ENCODE measurements around the gene RPL26. TPM values are rescaled to one million over a fixed set of nuclear protein-coding genes. Genes with fewer than 3 reads are reported as not detected.
A peak's percentile ranks its signal among the peaks of the same experiment; 100 is the strongest.

Gene RPL26
- 4,449 TPM for total RNA-seq

DNA sequence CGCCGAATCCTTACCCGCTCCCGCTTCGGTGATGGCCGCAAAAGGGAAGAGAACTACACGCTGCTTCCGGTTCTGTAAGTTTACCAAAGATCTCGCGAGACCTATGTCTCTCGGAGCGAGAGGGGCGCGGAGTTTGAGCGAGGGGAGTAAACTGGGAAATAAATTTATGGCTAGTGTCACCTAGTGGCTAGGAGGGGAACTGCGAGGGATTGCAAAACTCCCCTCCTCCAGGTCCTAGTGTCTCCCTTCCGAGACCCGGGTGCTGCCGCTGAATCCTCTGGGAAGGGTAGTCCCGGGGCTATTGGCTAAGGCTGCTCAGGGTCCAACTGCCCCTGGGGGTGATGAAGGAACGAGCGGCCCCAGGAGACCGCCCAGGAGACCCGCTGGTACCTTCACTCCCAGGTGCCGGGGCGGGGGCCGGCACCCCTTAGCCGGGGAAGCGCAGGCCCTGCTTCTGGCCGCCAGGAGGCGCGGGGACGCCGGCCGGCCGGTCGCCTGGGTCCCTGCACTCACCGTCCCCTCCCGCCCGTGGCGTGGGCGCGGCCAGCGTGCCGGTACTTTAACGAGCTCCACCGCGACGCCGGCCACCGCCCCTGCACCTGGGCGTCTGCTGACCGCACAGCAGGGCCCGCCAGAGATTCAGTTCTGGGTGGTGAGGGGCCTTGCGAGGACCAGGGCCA, at the start of gene RPL26:
Gene RPL26 (minus strand): TSS at position 51 of the 680 bp plus-strand sequence. CDS start 883 bp downstream, outside the sequence.
- FAIRE-seq = no peak
- DNase-seq (ENCODE audit: low spot score in 2 of 2) = peak; percentile 92

DNA sequence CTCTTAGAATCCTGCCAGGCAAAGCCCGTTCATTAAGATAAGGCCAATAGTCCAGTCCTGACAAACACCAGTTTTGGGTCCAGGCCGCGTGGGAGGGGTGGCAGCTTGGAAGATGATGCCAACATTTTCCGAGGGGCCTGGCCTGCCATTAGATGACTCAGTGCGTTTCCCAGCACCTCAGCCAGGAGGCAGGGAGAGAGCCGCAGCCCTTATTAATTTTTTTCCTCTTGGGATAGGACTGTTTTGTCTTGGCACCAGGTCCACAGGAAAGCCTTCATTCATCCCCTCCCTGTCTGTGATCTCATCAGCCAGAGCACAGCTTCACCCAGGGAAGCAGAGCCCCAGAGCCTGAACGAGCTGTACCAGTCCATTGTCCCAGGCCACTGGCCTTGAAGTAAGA, 48.0 kb upstream of the RPL26 start:
- no peak for DNase-seq (ENCODE audit: low spot score in 2 of 2)
- no peak for FAIRE-seq

DNA sequence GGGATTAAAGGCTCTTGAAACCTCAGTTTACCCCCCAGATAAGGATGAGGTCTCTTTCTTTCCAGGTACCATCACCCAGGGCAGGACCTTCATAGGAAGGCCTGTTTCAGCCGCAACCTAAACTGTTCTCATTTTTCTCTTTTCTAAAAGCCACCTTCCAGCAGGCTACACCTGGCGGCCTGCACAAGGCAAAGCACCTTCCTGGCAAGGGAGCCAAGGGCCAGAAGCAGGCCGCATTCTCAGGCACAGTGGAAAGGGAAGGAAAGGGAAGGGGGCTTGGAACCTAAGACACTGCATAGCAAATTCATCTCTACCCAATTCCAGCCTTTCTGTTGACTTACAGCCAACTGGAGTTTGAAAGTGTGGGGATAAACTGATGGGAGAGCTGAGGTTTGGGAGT, 43.8 kb upstream of the RPL26 start:
- DNase-seq (ENCODE audit: low spot score in 2 of 2) (no peak), FAIRE-seq (no peak)

DNA sequence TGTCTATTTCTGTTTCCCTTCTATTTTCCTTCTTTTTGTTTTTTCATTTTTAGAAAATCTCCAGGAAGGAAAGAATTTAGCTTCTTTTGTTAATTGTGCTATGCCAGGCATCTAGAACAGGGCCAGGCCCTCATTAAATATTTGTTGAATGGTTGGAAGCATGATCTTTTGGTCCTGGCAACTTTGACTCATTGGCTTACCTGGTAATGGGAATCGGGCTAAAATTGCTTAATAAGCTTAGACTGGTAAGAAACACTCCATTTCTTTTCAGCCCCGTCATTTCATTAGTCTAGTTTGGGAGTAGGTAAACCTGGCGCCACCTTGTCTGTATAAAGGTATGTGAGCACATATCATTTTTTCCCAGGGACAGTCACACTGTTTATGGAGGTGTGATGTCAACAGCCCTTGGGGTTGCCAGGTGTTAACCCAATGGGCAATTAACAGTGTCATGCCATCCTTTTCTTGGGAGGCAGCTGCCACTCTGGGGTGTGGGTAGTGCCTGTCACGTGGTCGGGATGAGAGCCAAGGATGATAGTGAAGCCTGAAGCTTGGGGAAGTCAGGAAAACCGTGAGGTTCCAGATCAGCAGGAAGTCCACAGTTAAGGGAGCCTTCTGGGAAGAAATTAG, 43.2 kb upstream of the RPL26 start:
- FAIRE-seq (no peak), DNase-seq (ENCODE audit: low spot score in 2 of 2) (no peak)

DNA sequence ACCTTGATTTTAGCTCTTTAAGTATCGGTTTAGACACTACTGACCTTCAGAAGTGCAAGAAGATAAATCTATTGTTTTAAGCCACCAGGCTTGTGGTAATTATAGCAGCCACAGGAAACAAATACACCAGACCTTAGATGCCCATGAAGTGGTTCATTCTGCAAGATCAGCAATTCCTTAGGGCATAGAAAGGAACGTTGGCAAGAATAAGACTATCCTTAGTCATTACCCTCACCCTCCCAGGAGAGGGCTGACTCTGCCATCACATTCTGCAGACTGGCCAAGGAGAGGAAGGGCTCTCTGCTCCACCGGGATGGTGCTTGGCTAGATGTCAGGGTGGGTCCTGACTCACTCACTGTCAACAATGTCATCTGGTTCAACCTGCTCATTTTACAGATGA, 38.6 kb upstream of the RPL26 start:
- DNase-seq (ENCODE audit: low spot score in 2 of 2) = no peak
- no peak for FAIRE-seq

DNA sequence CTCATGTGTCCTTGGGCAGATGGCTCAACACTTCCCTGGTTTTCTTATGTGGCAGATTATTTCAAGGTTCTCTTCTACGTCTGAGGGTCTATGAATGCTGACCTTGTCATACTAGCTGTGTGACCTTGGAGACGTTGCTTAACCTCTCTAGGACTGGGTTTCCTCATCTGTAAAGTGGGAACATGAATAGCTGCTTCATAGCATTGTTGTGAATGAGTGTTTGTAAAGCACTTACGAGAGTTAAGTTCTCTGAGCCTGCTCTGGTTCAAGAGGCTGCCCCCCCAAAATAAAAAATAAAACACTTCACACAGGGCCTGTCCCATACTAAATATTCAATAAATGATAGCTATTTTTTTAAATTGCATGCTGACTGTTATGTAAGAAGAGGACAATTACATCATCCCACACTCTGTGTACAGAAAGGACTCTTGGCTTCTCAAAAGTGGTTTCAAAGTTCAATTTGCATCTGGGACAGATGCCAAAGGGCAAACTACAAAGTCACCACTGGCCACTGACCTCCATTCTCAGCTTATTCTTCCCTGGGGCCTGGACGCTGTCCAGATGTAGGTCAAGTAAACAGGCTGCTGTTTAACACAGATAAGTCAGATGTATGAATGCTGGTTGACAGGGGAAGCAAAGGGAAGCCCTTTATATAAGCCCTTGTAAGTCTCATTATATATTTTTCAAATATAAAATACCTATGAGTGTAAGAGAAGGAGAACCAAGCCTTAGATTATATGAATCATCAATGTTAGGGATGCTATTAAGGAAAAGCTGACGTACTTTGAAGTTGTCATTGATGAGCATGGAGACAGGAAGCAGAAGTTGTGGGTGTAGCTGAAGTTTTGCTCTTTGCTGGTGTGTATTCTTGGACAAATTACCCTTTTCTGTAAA, 37.3 kb upstream of the RPL26 start:
- DNase-seq (ENCODE audit: low spot score in 2 of 2) = peak in 1 of 2 donors; percentile 35
- FAIRE-seq = no peak

DNA sequence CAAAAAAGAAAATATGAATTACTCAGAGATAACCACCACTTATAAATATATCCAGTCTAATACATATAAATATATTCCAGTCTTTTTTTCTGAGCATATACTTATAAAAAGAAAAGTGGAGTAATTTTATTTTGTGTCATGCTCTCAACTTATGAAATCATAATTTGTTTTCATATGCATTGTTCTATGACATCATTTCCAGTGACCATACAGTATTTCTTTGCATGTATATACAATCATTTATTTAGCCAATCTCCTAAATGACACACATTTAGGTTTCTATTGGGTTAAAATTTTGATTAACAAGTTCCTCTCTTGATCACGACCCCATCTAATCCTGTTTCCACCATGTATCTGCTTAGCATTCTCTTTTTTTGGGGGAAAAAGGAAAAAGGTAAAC, 36.3 kb upstream of the RPL26 start:
- FAIRE-seq (no peak), DNase-seq (ENCODE audit: low spot score in 2 of 2) (no peak)

DNA sequence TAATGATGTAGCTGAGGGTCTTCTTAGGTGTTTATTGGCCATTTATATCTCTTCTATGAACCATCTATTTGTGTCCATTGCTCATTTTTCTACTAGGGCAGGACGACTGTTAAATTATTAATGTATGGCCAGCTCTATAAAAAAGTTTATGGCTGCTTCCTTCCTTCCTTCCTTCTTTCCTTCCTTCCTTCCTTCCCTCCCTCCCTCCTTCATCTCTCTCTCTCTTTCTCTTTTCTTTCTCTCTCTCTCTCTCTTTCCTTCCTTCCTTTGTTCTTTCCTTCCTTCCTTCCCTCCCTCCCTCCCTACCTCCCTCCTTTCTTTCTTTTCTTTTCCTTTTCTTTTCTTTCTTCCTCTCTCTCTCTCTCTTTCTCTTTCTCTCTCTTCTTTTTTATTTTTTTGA, 35.5 kb upstream of the RPL26 start:
- no peak for FAIRE-seq

DNA sequence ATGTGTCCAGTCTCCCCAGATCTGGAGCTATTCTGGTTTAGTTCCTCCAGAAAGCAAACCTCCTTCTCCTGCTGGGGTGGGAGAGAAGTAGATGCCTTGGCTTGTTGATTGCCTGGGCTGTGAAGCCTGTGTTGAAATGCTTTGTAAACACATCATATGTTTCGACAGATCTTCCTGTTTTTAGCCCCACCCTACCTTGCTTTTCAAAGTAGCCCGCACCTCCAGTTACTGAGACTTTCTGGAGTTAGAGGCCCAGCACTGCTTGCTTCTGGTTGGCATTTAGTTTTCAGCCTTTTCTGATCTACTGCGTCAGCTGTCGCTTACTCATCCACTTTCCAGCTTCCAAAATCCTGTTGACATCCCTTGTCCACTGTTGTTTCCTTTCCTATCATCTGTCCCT, 34.8 kb upstream of the RPL26 start:
- DNase-seq (ENCODE audit: low spot score in 2 of 2) = no peak
- FAIRE-seq = no peak

More for the DNA sequence above, 35.5 kb upstream of the RPL26 start:
- no peak for DNase-seq (ENCODE audit: low spot score in 2 of 2)

DNA sequence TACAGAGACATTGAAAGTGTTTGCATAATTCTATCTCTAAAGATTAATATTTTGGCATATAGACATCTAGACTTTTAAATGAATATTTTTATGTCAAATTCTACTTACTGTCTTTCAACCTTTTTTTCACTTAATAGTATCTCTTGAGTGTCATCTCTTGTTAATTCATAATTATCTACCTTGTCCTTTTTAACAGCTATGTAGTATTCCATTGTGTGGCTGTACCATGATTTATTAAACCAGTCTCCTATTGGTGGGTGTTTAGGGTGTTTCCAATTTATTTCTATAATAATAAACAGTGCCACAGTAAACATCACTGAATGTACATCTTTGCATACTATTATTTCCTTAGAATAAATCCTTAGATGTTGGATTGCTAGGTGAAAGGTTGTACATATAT, 30.9 kb upstream of the RPL26 start:
- DNase-seq (ENCODE audit: low spot score in 2 of 2) (no peak), FAIRE-seq (no peak)

DNA sequence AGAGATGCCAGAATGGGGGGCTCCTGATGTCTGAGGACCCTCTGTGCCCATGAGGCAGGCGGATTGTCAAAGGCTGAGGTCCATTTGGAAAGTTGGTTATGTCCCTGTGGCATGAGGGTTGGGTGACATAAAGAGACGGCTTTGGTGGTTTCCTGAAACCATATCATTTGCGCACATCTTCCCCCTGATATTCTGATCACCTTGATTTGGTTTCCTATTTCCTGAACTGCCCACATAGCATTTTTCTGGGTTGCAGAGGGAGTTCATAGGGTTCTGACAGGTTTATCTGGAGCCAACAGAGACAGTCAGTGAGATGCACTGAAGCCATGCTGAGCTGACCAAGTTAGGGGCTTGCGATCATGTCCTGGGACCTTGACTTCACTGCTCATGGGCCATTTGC, 30.3 kb upstream of the RPL26 start:
- no peak for DNase-seq (ENCODE audit: low spot score in 2 of 2)

DNA sequence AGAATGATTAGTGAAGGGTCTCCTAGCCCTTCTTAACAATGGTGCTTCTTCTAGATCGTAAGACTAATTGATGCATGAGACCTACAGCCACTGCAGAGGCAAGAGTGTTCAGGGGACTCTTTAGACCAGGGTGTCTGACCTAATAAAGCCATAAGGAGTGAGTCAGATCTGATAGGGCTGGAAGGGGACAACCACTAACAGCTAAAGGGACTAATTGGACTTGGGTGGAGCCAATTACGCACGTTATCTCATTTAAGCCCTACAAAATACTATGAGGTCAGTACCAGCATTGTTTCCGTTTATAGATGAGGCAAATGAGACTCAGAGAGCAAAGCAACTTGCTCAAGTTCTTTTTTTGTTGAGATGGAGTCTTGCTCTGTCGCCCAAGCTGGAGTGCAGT, 29.1 kb upstream of the RPL26 start:
- no peak for FAIRE-seq
- no peak for DNase-seq (ENCODE audit: low spot score in 2 of 2)

More for the DNA sequence above, 30.3 kb upstream of the RPL26 start:
- FAIRE-seq = no peak

DNA sequence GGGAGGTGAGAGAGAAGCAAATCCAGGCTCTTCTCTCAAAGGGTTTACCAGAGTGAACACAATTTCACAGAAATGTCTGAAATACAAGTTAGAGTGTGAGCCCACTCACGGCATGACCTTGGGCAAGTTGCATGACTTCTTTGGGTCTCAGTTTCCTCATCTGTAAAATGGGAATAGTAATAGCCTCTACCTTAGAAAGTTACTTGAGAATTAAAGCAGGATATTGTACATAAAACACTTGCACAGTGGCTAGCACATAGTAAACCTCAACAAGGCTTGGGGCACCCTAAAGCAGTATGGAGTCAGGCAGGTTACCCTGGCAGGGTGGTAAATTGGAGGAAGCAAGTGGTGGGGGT, 27.9 kb upstream of the RPL26 start:
- FAIRE-seq (no peak), DNase-seq (ENCODE audit: low spot score in 2 of 2) (no peak)

DNA sequence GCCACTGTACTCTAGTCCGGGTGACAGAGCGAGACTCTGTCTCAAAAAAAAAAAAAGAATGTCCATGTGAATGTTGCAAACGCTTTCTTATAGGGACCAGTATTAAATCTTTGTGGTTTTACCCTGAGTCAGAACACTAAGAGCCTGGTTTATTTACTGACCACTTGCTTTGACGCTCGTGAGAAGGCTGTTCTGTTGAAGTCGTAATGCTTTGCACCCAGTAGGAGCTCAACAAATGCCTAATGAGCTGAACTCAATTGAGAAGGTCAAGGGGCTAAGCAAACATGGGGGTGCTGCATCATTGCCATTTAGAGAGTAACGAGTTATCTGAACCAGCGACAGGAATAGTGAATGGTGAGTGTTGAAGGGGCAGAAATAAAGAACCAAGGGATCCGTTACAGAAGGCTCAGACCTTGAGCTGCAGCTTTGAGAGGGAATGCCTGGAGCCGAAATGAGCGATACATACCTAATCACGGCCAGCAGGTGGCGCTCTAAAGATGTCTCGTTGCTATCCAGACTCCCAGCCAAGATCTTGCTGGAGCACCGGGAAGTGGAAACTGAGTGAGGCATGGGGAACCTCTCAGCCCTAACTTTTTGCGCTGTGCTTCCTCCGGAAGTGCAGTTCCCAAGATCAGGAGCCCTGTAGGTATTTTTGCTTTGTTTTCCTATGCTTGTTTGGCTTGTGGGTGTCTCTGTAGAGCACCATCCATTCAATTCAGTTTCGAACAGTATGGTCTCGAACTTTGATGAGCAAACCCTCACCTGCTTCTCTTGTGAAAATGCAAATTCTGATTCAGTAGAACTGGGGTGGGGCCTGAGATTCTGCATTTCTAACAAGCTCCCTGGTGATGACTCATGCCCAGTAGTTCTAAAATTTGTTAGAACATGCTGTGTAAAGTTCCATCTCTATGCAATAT, 27.2 kb upstream of the RPL26 start:
- DNase-seq (ENCODE audit: low spot score in 2 of 2) = peak; percentile 49 to 71
- FAIRE-seq = no peak

DNA sequence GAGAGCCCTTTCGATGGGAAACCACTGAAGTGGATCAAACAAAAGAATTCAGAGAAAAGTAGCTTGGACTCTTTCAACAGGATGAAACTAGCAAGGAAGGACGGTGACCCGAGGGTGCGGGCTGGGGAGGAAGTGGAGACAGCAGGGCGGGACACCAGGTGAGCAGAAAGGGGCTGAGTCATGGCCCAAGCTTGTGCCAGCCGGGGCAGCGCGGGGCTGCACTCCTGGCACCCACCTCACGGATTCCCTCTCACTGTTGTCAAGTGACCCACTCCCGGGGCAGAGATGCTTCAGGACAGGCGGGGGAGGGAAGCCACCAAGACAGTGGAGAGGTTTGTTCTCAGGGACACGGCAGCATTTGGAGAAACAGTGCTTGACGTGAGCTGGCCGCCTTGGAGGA, 25.4 kb upstream of the RPL26 start:
- FAIRE-seq = no peak
- DNase-seq (ENCODE audit: low spot score in 2 of 2) = no peak

DNA sequence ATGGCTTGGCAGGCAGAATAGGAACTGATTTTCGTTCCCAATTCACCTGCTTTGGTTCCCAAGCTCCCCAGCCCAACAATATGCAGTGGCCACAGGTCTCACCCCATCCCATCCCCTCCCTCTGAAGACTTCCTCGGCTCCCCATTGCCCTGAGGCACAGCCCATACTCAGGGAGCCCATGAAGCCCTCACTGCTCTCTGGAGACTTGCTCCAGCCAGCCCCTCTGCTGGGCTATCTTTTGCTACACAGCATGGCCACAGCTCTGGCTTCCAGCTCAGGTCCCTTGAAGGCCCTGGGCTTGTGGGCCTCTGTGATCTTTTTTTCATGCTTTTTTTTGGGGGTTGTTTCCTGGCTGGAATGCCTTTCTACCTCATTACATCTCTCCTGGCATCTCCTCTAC, 23.2 kb upstream of the RPL26 start:
- FAIRE-seq (no peak), DNase-seq (ENCODE audit: low spot score in 2 of 2) (no peak)

DNA sequence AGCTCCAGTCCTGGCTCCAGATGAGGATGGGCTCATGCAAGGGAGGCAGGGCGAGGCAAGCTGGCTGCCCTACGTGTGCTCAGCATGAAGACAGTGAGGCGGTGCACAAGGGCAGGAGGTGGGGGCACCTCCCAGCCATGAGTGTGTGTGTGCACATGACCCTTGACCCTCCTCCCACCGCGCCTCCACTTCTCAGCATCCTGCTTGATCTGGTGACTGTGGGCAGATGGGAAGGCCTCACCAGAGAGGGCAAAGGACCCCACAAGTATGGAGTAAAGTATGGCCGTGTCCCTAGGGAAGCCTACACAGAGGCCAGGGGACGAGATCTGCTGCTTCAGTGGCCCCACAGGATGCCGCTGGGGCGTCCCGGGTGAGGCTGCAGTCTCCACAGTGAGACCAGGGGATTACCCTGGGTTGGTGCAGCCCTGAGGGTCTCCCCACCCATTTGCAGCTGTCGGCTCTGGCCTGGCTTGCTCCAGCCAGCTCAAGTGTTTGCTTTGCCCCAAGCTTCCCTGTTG, 22.6 kb upstream of the RPL26 start:
- FAIRE-seq (no peak), DNase-seq (ENCODE audit: low spot score in 2 of 2) (no peak)

DNA sequence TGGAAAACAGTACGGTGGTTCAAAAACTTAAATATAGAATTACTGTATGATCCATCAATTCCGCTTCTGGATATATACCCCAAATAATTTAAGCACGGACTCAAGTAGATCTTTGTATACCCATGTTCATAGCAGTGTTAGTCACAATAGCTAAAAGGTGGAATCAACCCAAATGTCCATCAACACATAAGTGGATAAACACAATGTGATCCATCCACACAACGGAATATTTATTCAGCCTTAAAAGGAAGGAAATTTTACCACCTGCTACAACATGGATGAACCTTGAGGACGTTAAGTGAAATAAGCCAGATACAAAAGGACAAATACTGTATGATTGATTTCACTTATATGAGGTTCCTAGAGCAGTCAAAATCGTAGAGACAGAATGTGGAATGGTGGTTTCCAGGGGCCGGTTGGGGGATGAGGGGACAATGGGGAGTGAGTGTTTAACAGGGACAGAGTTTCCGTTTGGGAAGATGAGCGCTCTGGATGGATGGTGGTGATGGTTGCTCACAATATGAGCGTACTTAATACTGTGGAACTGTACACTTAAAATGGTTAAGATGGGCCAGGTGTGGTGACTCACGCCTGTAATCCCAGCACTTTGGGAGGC, 20.0 kb upstream of the RPL26 start:
- FAIRE-seq (no peak), DNase-seq (ENCODE audit: low spot score in 2 of 2) (no peak)

DNA sequence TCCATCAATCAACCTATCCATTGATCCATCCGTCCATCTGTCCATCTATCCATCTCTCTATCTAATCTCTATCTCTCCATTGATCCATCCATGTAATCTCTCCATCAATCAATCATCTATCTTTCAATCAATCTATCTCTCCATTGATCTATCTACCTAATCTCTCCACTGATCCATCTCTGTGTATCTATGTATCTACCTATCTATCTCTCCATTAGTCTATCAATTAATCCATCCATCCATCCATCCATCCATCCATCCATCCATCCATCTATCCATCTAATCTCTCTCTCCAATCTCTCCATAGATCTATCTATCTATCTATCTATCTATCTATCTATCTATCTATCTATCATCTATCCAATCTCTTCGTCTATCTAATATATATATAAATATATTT, 18.1 kb upstream of the RPL26 start:
- DNase-seq (ENCODE audit: low spot score in 2 of 2) (no peak), FAIRE-seq (no peak)

DNA sequence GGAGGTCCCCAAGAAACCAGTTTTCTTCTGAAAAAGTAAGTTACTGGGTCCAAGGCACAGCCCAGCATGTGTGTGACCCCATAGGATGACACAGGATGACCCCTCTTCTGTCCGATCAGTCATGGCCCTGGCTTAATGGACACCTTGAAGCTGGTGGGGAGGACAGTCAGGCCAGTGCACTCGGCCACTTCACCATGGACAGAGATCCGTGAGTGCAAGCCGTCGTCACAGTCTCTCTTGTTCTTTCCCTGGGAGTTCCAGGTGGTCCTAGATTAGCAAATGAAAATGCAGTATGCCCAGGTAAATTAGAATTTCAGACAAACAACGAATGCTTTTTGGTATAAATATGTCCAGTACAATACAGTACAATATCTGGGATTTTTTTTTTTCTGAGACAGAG, 16.0 kb upstream of the RPL26 start:
- no peak for DNase-seq (ENCODE audit: low spot score in 2 of 2)
- no peak for FAIRE-seq
